PC-3 (cell line): ENCODE measurements around the gene PRDM12.

Experiments
- CTCF ChIP-seq: fragments of 300-600 bp; sonication (generic); conservative IDR thresholded peaks from 2 replicates; pipeline ENCODE4 v1.5.1; 2017; ENCODE audit warnings: antibody characterized with exemption, low read depth, mild to moderate bottlenecking, low read length
- EZH2 ChIP-seq: fragments of 300-600 bp; sonication (generic); IDR thresholded peaks from one replicate; pipeline ENCODE4 v1.6.1; 2017; ENCODE audit warnings: antibody characterized with exemption, mild to moderate bottlenecking, low read length; ENCODE audit not compliant: unreplicated experiment
- EZH2phosphoT487 ChIP-seq: fragments of 300-600 bp; sonication (generic); IDR thresholded peaks from 2 replicates; pipeline ENCODE4 v1.6.1; 2018; ENCODE audit warnings: mild to moderate bottlenecking, antibody characterized with exemption, low read length, borderline replicate concordance

- TF ChIP-seq CTCF (no peak), EZH2 (no peak), EZH2phosphoT487 (no peak)
These were observed 4.6 kb upstream of the PRDM12 start for GRCh38 chr9:130659699-130660248.
